GM18517 (cell line): Measurements from ENCODE around the gene ERICH6.

Experiments
- ATAC-seq: cut with Tn5 transposase; IDR thresholded peaks from one replicate; pipeline ENCODE4 v1.9.1; 2021; ENCODE audit warnings: mild to moderate bottlenecking, moderate library complexity; ENCODE audit not compliant: unreplicated experiment

Gene ERICH6

DNA sequence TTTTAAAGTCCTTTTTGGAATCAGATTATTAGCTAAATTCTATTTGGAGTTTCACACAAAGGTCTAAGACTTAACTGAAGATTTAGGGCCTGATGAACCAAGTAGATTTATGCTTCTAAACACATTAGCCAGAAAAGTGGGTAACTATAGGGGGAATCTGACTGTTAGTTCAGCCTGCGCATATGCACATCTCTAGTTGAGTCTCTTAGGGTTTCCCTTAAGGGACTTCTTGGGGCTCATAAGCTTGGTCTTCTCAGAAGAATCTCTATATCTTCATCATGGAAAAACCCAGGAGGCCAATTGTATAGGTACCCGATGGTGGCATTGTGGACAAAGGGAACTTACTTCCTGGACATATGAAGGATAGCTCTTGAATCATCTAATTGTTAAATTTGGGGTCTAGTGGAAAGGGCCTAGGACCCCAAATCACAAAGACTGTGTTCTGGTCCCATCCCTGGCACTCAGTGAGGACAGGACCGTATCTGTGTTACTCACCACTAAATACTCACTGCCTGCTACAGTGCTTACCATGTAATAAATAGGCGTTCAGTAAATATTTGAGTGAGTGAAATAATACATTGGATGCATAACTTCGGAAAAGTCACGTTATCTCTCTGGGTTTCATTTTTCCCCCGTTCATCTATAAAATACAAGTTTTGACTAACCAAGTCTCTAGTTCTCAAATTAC is 83.6 kb downstream of the ERICH6 start:
- ATAC-seq: no peak

DNA sequence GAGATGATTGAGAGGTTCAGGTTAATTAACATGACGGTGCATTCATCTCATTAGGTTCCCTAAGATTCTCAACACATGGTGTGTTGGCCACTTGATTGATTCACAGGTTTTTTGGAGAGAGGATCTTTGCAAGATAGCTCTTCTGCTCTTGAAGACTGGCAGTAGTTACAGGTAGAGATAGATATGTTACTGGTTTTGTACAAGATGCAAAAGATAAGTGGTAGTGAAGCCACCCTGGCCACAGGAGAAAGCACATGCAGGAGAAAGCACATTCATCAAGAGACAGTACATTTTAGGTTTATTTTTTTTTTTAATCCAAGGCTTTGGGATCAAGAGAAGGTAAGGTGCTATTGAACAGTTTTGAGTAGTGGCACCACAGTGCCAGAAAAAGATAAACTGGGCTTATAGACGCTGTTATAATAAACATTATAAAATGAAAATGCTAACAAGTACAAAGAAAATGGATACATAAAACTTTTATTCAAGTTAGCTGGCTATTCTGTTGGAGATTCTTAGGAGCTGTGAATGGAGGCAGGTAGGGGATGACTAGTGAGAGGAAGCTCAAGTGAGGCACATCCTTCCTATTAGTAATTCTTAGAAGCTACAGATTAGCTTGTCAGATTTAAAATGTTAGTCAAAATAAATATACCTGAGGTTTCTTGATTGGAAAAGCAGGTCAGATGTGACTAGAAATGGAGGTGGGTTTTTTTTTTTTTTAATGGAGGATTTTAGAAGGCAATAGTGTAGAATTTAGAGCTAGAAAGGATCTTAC is 89.8 kb downstream of the ERICH6 start:
- ATAC-seq: no peak

DNA sequence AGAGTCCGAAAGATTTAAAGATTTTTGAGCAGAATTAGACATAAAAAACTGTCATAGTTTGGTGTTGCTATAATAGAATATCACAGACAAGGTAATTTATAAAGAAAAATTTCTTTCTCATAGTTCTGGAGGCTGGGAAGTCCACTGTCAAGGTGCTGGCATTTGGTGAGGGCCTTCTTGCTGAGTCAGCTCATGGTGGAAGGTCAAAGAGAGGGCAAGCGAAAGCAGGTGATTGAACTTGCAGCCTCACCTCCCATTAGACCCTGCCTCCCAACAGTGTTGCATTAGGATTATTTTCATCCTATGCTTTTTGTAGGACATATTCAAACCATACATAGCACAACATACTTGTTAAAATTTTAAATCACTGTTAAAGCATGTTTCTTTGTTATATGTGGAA is 90.7 kb downstream of the ERICH6 start:
- no peak for ATAC-seq

DNA sequence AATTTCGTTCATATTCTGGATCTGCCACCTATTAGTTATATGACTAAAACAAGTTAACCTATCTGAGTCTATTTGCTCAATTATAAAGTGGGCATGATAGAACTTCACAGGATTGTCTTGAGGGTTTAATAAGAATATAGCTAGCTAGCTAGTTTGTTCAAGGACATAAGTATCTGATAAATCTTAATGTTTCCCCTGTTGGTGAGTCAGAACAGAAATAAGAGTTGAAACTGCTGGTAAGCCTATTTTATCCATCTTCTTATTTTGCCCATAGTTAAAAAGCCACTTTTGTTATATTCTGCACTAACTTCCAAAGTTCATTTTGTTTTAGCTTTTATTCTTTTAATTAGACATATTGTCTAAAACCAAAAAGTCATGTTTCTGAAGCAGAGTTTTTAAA is 91.2 kb downstream of the ERICH6 start:
- no peak for ATAC-seq

DNA sequence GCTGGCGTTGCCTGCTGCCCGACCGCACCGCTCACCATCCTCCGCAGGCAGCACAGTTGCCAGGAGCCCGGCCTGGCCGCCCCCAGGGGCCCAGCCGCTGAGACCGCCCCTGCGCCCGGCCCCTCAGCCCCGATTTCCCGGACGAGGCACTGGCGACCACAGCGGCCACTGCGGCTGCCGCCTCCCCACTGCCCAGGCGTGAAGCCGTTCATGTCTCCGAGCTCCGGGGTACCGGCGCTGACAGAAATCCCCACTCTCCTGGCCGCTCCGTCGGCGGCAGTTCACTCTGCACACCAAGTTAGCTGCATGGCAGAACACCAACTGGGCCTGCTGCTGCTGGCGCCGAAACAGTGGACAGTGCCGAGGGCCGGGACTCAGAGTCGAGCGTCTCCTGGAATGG is 92.1 kb downstream of the ERICH6 start:
- ATAC-seq: no peak

DNA sequence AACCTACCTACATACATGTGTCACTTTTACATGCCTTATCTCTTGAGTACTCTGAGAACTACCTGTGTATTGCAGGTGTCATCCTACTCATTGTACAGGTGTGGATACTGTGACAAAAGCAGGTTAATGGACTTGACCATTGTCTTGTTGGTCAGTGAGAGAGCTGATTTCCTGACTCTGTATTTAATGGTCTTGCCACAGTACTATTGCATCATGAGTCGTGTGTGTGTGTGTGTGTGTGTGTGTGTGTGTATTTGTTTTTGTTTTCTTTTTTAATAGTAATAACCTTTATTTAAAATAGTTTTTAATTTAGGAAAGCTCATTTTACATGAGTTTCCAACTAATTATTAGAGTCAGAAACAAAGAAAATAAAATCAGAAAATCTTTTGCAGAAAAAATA is 92.9 kb downstream of the ERICH6 start:
- no peak for ATAC-seq

DNA sequence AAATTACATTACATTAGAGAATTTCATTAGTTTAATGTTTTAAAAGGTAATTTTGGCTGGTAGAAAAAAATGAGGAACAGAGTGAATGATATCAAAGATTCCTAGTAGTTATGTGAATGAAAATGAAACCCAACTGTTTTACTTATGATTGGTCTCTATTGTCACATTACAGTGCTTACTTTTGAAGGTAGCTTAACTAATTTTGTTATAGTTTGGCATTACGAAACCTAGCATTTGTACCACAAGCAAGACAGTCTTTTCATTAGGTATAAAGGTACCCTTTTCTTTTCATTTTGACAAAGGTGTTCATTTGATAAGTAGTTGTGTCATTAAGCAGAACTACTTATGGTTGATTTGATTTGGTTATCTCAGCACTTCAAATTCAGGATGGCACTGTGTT is 93.7 kb downstream of the ERICH6 start:
- ATAC-seq: no peak
